ENCODE measurements around the gene MTHFD2. TPM values are rescaled to one million over a fixed set of nuclear protein-coding genes. Genes with fewer than 3 reads are reported as not detected.

The MTHFD2 gene
- total RNA-seq, 1 experiment from 2014 or later: 118 TPM

DNA sequence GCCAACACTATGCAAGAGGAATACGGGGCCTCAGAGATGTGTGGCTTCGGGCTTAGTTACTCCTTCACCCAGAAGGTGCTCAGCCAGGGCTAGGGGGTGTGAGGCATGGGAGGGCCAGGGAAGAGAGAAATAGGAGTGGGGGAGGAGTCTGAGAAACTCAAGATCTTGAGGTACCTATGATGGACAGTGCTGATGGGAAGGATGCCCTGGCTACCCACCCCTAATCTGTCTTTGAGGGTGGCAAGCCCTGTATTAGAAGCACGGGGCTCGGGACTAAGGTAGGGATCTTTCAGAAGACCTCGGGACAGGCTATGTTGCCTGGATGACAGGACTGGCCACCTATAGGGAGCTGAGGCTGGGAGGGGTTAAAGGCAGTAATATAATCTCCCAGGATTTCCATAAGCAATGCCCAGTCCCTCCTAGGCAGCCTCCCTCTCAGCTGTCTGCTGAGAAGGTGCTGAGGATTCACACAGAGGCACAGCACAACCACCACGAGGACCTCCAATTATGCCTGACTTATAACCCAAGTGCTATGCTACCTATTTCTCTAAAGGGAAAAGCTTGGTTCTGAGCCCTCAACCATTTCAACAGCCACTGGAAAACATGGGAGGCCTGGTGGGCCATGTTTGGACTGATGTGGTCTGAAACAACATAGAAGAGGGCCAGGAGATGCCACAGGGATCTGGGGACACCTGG lies 23.3 kb downstream of the MTHFD2 start:
- ATAC-seq (peak; percentile 23; the same call in 1 of the 2 replicates), DNase-seq (no peak)
- TF ChIP-seq EZH2phosphoT487 (IDR thresholded peaks at IDR 0.05; ENCODE audit: borderline replicate concordance, low read length) (no peak), EZH2 (IDR thresholded peaks at IDR 0.05; ENCODE audit: low read length, unreplicated experiment) (no peak)
- TF ChIP-seq, protein P1, sequence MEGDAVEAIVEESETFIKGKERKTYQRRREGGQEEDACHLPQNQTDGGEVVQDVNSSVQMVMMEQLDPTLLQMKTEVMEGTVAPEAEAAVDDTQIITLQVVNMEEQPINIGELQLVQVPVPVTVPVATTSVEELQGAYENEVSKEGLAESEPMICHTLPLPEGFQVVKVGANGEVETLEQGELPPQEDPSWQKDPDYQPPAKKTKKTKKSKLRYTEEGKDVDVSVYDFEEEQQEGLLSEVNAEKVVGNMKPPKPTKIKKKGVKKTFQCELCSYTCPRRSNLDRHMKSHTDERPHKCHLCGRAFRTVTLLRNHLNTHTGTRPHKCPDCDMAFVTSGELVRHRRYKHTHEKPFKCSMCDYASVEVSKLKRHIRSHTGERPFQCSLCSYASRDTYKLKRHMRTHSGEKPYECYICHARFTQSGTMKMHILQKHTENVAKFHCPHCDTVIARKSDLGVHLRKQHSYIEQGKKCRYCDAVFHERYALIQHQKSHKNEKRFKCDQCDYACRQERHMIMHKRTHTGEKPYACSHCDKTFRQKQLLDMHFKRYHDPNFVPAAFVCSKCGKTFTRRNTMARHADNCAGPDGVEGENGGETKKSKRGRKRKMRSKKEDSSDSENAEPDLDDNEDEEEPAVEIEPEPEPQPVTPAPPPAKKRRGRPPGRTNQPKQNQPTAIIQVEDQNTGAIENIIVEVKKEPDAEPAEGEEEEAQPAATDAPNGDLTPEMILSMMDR (conservative IDR thresholded peaks at IDR 0.05; ENCODE audit: low read depth, low read length): no peak
- H4K20me1 ChIP-seq (ENCODE audit: low read length): no peaks in the 10 kb centered on the region
- H3K4me2 ChIP-seq (ENCODE audit: low read length): no peak overlapping the region
- no peak overlapping the region for H3K9ac ChIP-seq (ENCODE audit: low read length)
- H3K36me3 ChIP-seq (ENCODE audit: low read depth, low read length): peaks cover 15% of the 10 kb centered on the region; the same call in 1 of the 2 replicates
- no peaks in the 10 kb centered on the region for H3F3A ChIP-seq (ENCODE audit: low read length, unreplicated experiment)
- H3K79me2 ChIP-seq (ENCODE audit: low read length): no peaks in the 10 kb centered on the region
- POLR2A ChIA-PET (ENCODE audit: unreplicated experiment): no interaction called here
- no TSS peak for BruUV-seq (replicated peaks)
- no peak overlapping the region for H3K27ac ChIP-seq (ENCODE audit: low read length)
- H3K4me3 ChIP-seq (ENCODE audit: low read length): no peak overlapping the region
- CTCF ChIA-PET: no interaction called here
- H2AFZ ChIP-seq (ENCODE audit: low read length): no peak overlapping the region
- H3K9me2 ChIP-seq (replicated peaks; ENCODE audit: low read length): no peaks in the 10 kb centered on the region
- intact Hi-C loops (cut with micrococcal nuclease): no loop called here
- H3K27me3 ChIP-seq (ENCODE audit: low read length): no peaks in the 10 kb centered on the region
- H3K4me1 ChIP-seq (ENCODE audit: insufficient read depth, low read length): no peaks in the 10 kb centered on the region
- no peaks in the 10 kb centered on the region for H3K9me3 ChIP-seq (ENCODE audit: low read length)

DNA sequence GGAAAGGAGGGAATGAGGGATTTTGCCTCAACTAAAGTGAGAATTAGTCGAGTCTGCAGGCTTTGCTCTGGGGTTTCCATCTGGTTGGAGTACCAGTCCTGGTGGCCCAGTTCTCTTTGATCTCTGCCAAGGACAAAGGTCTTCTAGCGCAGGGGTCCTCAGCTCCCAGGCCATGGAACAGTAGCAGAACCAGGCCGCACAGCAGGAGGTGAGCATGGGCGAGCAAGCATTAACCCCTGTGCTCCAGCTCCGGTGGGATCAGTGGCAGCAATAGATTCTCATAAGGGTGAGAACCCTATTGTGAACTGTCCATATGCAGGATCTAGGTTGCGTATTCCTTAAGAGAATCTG lies 23.9 kb downstream of the MTHFD2 start:
- no peaks in the 10 kb centered on the region for H3K4me1 ChIP-seq (ENCODE audit: insufficient read depth, low read length)
- H3F3A ChIP-seq (ENCODE audit: low read length, unreplicated experiment): no peaks in the 10 kb centered on the region
- POLR2A ChIA-PET (ENCODE audit: unreplicated experiment): no interaction called here
- H3K36me3 ChIP-seq (ENCODE audit: low read depth, low read length): peaks cover 11% of the 10 kb centered on the region; the same call in 1 of the 2 replicates
- DNase-seq: no peak
- ATAC-seq: no peak
- CTCF ChIA-PET: no interaction called here
- no peak overlapping the region for H2AFZ ChIP-seq (ENCODE audit: low read length)
- no TSS peak for BruUV-seq (replicated peaks)
- no peak overlapping the region for H3K4me3 ChIP-seq (ENCODE audit: low read length)
- no peaks in the 10 kb centered on the region for H3K79me2 ChIP-seq (ENCODE audit: low read length)
- no peaks in the 10 kb centered on the region for H3K27me3 ChIP-seq (ENCODE audit: low read length)
- intact Hi-C loops (cut with micrococcal nuclease): no loop called here
- no peak overlapping the region for H3K27ac ChIP-seq (ENCODE audit: low read length)
- H3K9me2 ChIP-seq (replicated peaks; ENCODE audit: low read length): no peaks in the 10 kb centered on the region
- no peaks in the 10 kb centered on the region for H3K9me3 ChIP-seq (ENCODE audit: low read length)
- TF ChIP-seq, protein P1 (conservative IDR thresholded peaks at IDR 0.05; ENCODE audit: low read depth, low read length): no peak
- TF ChIP-seq EZH2 (IDR thresholded peaks at IDR 0.05; ENCODE audit: low read length, unreplicated experiment) (no peak), EZH2phosphoT487 (IDR thresholded peaks at IDR 0.05; ENCODE audit: borderline replicate concordance, low read length) (no peak)
- no peak overlapping the region for H3K4me2 ChIP-seq (ENCODE audit: low read length)
- H4K20me1 ChIP-seq (ENCODE audit: low read length): no peaks in the 10 kb centered on the region
- H3K9ac ChIP-seq (ENCODE audit: low read length): no peak overlapping the region

DNA sequence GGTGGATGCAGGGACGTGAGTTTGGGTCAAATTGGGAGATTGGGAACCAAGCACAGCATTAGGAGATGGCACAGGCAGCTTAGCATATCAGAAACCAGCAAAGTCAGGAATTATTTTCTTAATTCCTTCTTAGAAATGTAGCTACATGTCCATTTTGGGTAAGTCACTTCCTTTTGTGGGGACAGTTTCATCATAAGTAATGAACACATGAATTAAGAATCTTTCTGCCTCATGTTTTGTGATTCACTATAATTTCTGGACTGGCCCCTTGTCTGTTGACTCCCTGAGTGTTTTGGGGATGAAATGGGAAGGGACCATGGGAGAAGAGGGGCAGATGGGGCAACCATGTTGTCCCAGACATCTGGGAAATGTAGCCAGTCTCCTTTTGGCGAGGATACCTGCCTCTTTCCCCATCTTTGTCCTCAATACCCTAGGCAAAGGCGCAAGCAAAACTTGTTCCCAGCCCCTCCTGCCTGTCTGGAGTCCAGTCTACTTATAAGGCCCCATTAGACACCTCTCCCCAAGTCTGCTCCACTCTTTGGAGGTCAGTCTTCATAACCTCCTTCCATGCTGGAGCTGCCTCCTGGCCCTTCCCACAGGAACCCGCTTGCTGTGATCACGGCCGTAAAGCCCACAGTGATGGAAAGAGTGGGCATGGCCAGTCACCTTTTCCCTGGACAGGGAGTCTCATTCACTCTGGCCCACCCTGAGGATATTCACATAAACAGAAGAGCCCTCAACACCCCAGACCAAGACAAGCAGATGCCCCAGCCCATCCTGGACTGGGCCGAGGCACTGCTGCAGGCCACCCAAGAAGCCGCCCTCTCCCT lies 25.7 kb downstream of the MTHFD2 start:
- Histone ChIP-seq H2AFZ (ENCODE audit: low read length) (no peak overlapping the region), H3K4me2 (ENCODE audit: low read length) (no peak overlapping the region), H3F3A (ENCODE audit: low read length, unreplicated experiment) (no peaks in the 10 kb centered on the region), H3K27ac (ENCODE audit: low read length) (no peak overlapping the region), H3K9me3 (ENCODE audit: low read length) (no peaks in the 10 kb centered on the region), H4K20me1 (ENCODE audit: low read length) (no peaks in the 10 kb centered on the region), H3K36me3 (ENCODE audit: low read depth, low read length) (no peaks in the 10 kb centered on the region), H3K27me3 (ENCODE audit: low read length) (no peaks in the 10 kb centered on the region), H3K9ac (ENCODE audit: low read length) (no peak overlapping the region), H3K4me3 (ENCODE audit: low read length) (no peak overlapping the region), H3K79me2 (ENCODE audit: low read length) (no peaks in the 10 kb centered on the region), H3K4me1 (ENCODE audit: insufficient read depth, low read length) (no peaks in the 10 kb centered on the region), H3K9me2 (replicated peaks; ENCODE audit: low read length) (no peaks in the 10 kb centered on the region)
- ChIA-PET POLR2A (ENCODE audit: unreplicated experiment) (no interaction called here), CTCF (no interaction called here)
- ATAC-seq (no peak), DNase-seq (no peak)
- BruUV-seq (replicated peaks): no TSS peak
- intact Hi-C loops (cut with micrococcal nuclease): no loop called here
- TF ChIP-seq EZH2 (IDR thresholded peaks at IDR 0.05; ENCODE audit: low read length, unreplicated experiment): no peak
- TF ChIP-seq, protein P1 (conservative IDR thresholded peaks at IDR 0.05; ENCODE audit: low read depth, low read length): no peak

Measured in PC-3 (cell line).